Activated naive CD4-positive, alpha-beta T cell treated with anti-CD3 and anti-CD28 coated beads, Interleukin-2, amount 50 U/mL, for 72 hours (primary cell): ENCODE data around the gene CPVL. TPM values are rescaled to one million over a fixed set of nuclear protein-coding genes. Genes with fewer than 3 reads are reported as not detected.

Experiments
- ATAC-seq, 2 donors: fragments of 150-1000 bp; cut with Tn5 transposase; 2 replicates each; pipeline ENCODE4 v1.10.0; 2021; ENCODE audit warnings: mild to moderate bottlenecking in 2 of 2, moderate library complexity in 2 of 2
- DNase-seq, 2 donors: peaks; one replicate each; pipeline ENCODE4 v3.0.0; 2021 to 2022; ENCODE audit warnings: low spot score in 2 of 2
- H3K27ac Mint-ChIP-seq, 2 donors: one replicate each; pipeline ENCODE4 v1.8.0; 2022; ENCODE audit warnings: mild to moderate bottlenecking in 2 of 2, mixed read lengths in 2 of 2
- H3K36me3 Mint-ChIP-seq, 2 donors: one replicate each; pipeline ENCODE4 v1.8.0; 2022; ENCODE audit warnings: mixed read lengths in 2 of 2
- H3K9me3 Mint-ChIP-seq, 2 donors: one replicate each; pipeline ENCODE4 v1.8.0; 2022; ENCODE audit warnings: mixed read lengths in 2 of 2
- total RNA-seq, 2 donors: library from RNA; stranded (reverse); gene quantifications; one replicate each; pipeline ENCODE4 v1.2.3, GENCODE V29; 2022

The CPVL gene
- total RNA-seq, 2 donors from 2014 or later = not detected

DNA sequence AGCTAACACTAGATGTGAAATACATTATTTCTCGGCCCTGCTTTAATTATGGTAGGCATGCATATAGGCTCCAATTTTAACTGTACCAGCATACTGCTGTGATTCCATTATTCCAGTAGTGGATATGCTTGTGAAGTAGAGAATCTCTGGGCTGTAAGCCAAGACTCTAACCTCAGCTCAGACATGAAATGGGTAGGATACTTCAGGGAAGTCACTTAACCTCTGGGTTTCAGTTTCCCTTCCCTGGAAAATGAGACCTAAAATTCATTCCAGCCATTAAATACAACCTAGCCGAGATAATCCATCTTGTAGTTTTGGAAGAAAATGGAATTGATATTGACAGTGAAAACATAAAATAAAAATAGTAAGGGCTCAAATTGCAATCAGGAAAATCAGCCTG is 128.6 kb downstream of the CPVL start:
- DNase-seq (no peak), ATAC-seq (no peak)
- Mint-ChIP-seq H3K9me3 (peaks cover 4 to 6% of the 10 kb centered on the region in 2 donors), H3K36me3 (peaks cover 6 to 7% of the 10 kb centered on the region in 2 donors), H3K27ac (no peak overlapping the region)

DNA sequence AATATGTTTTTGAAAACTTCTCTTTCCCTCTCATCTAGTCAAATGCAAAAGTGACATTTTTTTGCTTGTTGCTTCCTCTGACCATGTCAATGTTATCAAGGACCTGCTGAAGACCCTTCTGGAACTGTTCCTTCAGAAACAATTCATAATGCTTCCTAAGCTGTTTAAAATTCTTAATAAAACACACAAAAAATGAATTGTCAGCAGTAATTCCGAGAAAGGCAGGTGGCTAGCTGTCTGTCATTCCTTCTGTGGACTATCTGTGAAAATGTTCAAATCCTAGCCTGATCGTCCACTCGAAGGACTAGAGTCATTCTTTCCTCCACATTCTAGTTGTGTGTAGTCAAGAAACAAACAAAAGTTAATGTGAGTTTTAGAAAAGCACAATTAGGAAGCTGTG is 131.6 kb downstream of the CPVL start:
- Mint-ChIP-seq H3K36me3 (no peaks in the 10 kb centered on the region), H3K9me3 (no peaks in the 10 kb centered on the region), H3K27ac (no peak overlapping the region)
- ATAC-seq (no peak), DNase-seq (no peak)

DNA sequence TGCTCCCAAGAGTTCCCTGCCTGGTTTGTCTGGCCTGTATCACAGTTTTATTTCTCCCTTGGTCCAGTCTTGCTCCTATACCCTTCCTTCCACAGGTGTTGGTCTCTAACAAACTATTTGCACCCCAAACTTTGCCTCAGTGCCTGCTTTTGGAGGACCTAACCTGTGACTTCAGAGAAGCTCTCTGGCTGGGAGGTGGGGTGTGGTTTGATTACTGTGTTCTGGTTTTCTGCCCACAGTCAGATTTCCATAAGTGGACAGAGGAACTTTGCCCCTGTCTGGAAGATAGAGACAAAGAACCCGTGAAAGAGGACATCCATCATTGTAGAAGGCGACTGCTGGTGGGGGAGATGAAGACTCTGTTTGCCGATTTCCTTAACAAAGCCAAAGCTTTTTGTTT is 132.4 kb downstream of the CPVL start:
- DNase-seq (no peak), ATAC-seq (no peak)
- no peaks in the 10 kb centered on the region for H3K36me3 Mint-ChIP-seq
- no peaks in the 10 kb centered on the region for H3K9me3 Mint-ChIP-seq
- H3K27ac Mint-ChIP-seq = no peak overlapping the region

DNA sequence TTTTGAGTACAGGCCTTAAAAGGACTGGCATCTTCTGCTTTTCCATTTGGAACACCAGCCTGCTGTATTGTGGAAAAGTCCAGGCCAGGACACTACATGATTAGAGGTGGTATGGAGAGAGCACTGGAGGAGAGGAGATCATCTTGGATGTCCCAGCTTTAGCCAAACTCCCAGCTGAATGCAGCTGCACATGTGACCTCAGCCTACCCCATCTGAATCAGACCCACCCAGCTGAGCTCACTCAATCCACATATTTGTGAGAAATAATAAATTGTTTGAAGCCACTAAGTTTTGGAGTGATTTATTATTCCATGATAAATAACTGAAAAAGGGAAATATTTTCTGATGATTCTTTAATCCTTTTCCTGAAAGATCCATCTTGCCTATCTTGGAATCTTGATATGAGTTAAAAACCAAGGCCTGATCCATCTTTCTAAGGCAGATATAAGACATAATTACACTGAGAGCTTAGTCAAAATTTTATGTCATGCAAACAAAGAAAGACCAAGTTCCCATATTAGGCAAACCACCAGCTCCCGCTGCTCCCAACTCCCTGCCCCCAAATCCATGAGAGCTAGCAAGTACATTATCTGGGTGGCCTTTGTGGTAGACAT is 133.1 kb downstream of the CPVL start:
- ATAC-seq = no peak
- Mint-ChIP-seq H3K36me3 (no peaks in the 10 kb centered on the region), H3K27ac (no peak overlapping the region)

DNA sequence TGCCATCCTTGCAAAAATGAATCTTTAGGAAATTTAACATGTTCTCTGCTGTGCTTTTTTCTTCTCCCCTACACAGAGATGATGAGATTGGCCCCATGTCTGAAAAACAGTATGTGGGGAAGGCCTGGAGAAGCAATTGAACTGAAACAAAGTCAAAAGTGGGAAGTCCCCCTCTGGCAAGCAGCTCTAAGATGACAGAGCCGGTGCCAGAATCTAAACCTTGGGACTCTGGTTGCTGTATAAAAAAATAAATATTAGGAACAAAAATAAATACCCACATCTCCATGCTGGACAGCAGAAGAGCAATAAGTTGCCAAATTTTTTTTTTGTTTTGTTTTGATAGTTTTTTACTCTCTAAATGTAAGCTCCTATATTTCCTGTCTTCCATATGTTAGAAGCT is 136.4 kb downstream of the CPVL start:
- Mint-ChIP-seq H3K36me3 (no peaks in the 10 kb centered on the region), H3K9me3 (peaks cover 0 to 3% of the 10 kb centered on the region in 2 donors), H3K27ac (no peak overlapping the region)
- ATAC-seq (no peak), DNase-seq (no peak)

More for the DNA sequence above, 133.1 kb downstream of the CPVL start:
- DNase-seq = no peak
- H3K9me3 Mint-ChIP-seq = no peaks in the 10 kb centered on the region

DNA sequence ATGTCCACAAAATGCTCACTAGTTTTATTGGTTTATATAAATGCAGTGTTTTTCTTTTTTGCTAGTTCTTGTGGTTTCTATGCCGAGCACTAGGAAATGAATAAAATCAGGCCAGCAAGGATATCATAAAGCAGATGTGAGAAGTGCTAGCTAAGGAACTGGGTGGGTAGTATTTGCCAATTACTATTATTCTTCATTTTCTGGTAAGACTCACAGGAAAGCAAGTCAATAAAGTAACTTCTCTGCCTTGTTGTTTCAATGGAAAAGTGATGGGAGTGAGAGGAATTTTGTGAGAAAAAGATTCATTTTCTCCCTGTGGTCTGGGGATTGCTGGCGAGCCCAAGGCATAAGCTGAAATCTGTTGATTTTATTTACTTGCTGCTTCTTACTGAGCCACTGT is 137.7 kb downstream of the CPVL start:
- DNase-seq (no peak), ATAC-seq (no peak)
- no peak overlapping the region for H3K27ac Mint-ChIP-seq
- peaks cover 0 to 3% of the 10 kb centered on the region in 2 donors for H3K9me3 Mint-ChIP-seq
- no peaks in the 10 kb centered on the region for H3K36me3 Mint-ChIP-seq

DNA sequence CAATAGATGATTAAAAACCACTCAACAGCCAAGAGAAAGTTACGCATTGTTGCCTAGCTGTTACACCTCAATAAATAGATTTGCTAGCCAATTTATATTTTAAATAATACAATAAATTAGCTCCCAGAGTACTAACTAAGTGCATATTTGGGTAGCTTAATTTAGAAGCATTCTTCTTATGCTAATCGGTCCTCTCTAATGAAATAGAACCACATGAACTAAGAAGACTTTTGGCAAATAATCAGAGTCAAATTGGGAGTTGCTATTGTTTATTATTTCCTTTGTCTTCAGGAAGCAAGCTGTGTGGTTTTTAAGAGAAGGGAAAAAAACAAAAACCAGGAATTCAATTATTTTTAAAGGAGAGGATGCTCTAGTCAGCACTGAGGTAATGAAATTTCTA is 139.2 kb downstream of the CPVL start:
- Mint-ChIP-seq H3K9me3 (peaks cover 0 to 3% of the 10 kb centered on the region in 2 donors), H3K36me3 (no peaks in the 10 kb centered on the region), H3K27ac (no peak overlapping the region)
- DNase-seq = no peak
- ATAC-seq = no peak

DNA sequence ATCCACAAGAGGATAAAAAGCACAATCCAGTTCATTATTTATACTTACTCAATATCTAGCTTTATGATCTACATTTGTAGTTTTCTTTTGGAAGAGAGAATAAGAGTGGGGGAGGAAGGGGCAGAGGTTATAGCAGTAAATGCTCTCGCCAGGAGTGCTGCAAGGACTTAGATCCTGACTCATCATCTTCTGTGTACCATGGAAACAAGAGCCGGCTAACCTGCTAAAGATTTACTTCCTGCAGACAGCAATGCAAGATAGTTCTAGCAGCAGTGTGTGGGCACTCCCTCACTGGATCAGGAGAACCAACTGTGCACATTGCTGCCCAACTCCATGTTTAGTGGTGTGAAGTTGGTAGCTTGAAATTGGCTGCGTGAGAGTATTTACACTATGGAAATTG is 140.5 kb downstream of the CPVL start:
- ATAC-seq = no peak
- Mint-ChIP-seq H3K9me3 (peaks cover 0 to 3% of the 10 kb centered on the region in 2 donors), H3K36me3 (no peaks in the 10 kb centered on the region), H3K27ac (no peak overlapping the region)
- DNase-seq = no peak

DNA sequence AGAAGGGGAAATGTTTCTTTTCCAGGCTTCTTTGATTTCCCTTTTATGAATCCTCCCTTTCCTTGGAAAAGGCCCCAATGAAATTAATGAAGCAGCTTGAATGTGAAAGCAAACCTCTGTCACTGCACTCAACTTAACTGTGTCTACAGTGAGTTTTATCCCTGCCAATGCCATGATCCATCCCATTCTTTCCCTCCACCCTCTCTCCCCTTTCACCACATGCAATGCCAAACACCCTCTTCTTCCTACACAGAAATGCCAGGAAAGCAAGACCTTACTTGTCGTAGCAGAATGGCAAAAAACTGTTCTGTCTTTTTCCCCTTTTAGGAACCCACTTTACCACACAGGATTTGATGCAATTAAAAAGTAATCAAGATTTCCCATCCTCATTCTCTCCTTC is 140.9 kb downstream of the CPVL start:
- H3K27ac Mint-ChIP-seq = no peak overlapping the region

DNA sequence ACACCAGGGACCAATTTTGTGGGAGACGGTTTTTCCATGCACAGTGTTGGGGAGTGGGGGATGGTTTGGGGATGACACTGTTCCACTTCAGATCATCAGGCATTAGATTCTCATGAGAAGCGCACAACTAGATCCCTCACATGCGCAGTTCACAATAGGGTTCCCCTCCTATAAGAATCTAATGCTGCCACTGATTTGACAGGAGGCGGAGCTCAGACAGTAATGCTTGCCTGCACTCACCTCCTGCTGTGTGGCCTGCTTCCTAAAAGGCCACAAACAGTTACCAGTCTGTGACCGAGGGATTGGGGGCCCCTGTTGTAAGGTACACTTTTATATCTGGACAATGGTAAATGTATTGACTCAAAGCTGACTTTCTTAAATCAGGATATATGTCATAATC is 142.6 kb downstream of the CPVL start:
- Mint-ChIP-seq H3K36me3 (no peaks in the 10 kb centered on the region), H3K27ac (no peak overlapping the region), H3K9me3 (peaks cover 0 to 3% of the 10 kb centered on the region in 2 donors)
- no peak for DNase-seq
- no peak for ATAC-seq

More for the DNA sequence above, 140.9 kb downstream of the CPVL start:
- ATAC-seq (no peak), DNase-seq (no peak)
- peaks cover 0 to 3% of the 10 kb centered on the region in 2 donors for H3K9me3 Mint-ChIP-seq
- no peaks in the 10 kb centered on the region for H3K36me3 Mint-ChIP-seq

DNA sequence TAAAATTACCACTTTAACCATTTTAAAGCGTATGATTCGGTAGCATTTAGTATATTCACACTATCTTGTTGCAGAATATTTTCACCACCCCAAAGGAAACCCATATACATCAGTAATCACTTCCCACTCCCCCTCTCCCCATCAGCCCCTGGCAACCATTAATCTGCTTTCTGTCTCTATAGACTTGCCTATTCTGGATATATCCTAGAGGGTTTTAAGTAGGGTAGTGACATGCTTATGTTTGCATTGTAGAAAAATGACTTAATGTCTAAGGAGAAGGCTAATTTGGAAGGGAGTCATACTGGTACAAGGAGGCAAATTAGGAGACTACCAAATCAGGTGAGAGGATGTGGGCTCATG is 145.6 kb downstream of the CPVL start:
- DNase-seq (no peak), ATAC-seq (no peak)
- Mint-ChIP-seq H3K9me3 (no peaks in the 10 kb centered on the region), H3K36me3 (no peaks in the 10 kb centered on the region), H3K27ac (no peak overlapping the region)

DNA sequence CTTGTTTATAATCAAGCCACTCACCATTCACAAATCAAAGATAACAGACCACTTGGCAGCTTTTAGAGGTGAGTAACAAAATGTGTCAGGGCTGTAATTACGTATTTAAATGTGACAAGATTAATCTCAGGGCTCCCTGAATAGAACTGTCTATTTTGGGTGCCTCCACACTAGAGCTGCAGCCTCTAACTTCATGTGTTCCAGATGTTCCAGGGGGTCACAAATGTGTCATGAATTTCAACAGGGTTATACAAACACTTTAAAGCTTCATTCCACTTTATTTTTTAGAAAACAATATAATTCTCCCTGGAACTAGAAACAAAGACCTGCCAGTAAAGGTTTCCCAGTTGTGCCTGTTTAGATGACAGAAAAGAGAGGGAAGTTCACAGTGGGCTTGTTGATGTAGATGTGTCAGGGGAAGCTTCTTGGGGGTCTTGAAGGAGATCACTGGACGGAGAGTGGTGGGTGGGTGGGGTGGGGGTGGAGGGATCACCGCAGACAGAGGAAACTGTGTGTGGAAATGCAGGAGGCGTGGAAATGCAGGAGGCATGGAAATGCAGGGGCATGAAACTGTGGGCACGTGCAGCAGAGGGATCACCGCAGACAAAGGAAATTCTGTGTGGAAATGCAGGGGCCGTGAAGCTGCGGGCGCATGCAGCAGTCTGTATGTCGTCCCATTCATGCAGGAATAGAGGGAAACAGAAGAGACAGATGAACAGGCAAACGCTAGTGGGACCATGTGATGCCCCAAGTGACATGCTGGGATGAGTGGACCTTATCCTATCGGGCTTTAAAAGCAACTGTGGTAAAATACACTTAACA is 146.2 kb downstream of the CPVL start:
- ATAC-seq (no peak), DNase-seq (no peak)
- Mint-ChIP-seq H3K36me3 (no peaks in the 10 kb centered on the region), H3K27ac (no peak overlapping the region), H3K9me3 (no peaks in the 10 kb centered on the region)

DNA sequence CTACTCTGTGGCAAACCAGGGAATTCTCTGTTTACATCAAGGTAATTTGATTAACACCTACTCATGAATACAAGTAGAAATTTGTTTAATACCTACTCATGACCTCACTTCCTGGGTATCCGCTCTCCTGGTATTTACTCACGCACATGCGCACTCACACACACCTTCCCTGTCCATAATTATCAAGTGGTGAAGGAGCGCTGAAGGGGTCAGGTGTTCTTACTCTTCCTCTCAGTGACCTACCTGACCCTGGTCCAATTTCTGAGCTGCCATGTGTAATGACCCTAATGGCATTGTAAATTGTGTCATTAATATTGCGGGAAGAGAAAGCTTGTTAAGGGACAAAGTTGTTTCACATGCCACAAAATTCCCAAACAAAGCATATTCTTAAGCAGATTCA is 146.9 kb downstream of the CPVL start:
- no peak for DNase-seq
- Mint-ChIP-seq H3K9me3 (no peaks in the 10 kb centered on the region), H3K27ac (no peak overlapping the region), H3K36me3 (no peaks in the 10 kb centered on the region)
- ATAC-seq = no peak

DNA sequence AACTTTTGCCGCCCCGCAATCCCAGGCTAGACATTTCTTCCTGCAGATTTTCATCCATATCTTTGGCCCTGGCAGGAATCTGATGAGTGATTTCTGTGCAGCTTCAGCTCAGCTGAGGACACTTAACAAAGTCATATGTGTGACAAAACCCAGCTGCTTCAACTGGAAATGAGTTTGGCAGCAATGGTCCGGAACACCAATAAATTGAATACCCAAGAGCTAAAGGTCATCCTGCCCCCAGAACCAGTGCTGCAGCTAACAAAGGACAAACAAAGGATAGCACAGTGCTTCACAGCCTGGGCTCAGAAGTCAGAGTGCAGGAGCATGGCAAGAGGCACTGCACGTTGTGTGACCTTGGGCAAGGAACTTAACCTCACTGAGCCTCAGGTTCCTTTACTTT is 148.2 kb downstream of the CPVL start:
- DNase-seq = no peak
- Mint-ChIP-seq H3K27ac (no peak overlapping the region), H3K36me3 (no peaks in the 10 kb centered on the region), H3K9me3 (no peaks in the 10 kb centered on the region)
- no peak for ATAC-seq

DNA sequence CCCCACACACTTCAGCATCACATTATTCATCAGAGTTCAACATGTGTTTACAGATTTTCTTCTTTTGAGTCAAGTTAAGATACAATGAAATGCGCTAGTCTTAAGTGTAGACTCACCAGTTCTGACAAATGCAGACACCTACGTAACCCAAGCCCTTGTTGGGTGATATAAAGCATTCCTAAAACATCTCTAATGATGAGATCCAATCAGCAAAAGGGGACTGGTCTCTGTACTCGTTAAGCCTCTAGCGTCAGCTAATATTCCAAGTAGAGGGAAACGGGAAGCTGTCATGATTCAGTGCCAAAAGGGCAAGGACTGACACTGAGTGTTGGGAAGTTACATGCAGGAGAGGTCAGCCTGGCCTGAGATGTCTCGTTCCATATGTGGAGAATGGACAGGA is 149.5 kb downstream of the CPVL start:
- no peak overlapping the region for H3K27ac Mint-ChIP-seq
- no peaks in the 10 kb centered on the region for H3K9me3 Mint-ChIP-seq
- no peaks in the 10 kb centered on the region for H3K36me3 Mint-ChIP-seq
- ATAC-seq (no peak), DNase-seq (no peak)

DNA sequence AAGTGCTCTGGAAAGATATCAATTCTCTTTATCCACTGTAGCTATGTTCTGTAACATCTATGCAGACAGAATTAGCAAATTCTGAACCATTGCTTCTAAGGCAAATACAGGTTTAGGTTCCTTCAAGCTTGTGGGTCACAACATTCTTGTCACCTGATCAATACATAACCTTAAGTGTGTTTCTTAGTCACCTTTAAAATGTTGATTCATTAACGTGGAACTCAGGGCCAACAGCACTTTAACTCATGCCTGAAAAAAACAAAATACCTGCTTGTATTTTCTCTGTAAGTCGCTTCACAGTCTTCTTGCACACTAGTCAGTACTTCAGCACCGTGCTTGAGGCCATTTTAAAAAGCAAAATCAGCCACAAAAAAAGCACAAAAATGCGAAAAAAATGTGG is 153.0 kb downstream of the CPVL start:
- H3K27ac Mint-ChIP-seq = no peak overlapping the region
- no peaks in the 10 kb centered on the region for H3K36me3 Mint-ChIP-seq
- H3K9me3 Mint-ChIP-seq = no peaks in the 10 kb centered on the region
- DNase-seq (no peak), ATAC-seq (no peak)

DNA sequence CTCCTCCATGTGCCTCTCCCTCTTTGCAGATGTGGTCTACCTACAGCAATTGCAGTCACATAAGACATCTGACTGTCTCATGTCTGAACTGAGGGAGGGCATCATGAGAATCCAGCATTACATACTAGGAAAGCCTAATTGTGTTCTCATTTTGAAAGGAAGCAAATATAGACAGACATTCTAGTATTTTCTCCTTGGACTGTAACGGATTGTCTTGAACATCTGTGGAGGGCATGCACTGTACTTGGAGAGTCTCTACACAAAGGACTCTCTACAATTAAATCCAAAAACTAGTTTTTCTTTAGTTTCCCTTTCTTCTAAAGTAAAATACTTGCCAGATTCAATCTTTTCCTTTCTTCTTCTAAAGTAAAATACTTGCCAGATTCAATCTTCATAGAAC is 153.5 kb downstream of the CPVL start:
- Mint-ChIP-seq H3K9me3 (no peaks in the 10 kb centered on the region), H3K36me3 (no peaks in the 10 kb centered on the region), H3K27ac (no peak overlapping the region)
- ATAC-seq (no peak), DNase-seq (no peak)
